HCT116 (cell line): ENCODE results near the gene VAMP7. TPM values are rescaled to one million over a fixed set of nuclear protein-coding genes. Genes with fewer than 3 reads are reported as not detected.

Source experiments
- ATAC-seq: fragments of 200-7000 bp; cut with Tn5 transposase; 2 replicates; pipeline ENCODE4 v1.9.1; 2020; ENCODE audit warnings: mild to moderate bottlenecking, moderate library complexity
- BruUV-seq: library from RNA; stranded (reverse); fragments of 400-500 nt; replicated peaks from 2 replicates; lab custom pipeline; 2021; lab: Mats Ljungman, UMichigan
- CTCF ChIA-PET: fragments of 300-600 bp; sonication (Branson Sonifier 250); formaldehyde crosslinking; loops from one replicate; lab custom pipeline; 2021; ENCODE audit warnings: antibody characterized with exemption; lab: Charles Lee
- POLR2A ChIA-PET: fragments of 300-600, 350-600 bp; sonication (Branson Sonifier 250); formaldehyde crosslinking; loops from one replicate; lab custom pipeline; 2021; ENCODE audit warnings: antibody characterized with exemption; lab: Charles Lee
- RAD21 ChIA-PET, 2 experiments: fragments of 300-600 bp; sonication (Branson Sonifier 250); formaldehyde crosslinking; loops; one replicate each; lab custom pipeline; 2023; ENCODE audit warnings: low total read pairs in 2 of 2; ENCODE audit not compliant: uncharacterized antibody in 2 of 2, unreplicated experiment in 2 of 2, low non-redundant PET in 1 of 2; lab: Charles Lee
- DNase-seq: peaks from one replicate; pipeline ENCODE4 v3.0.0-alpha.2; 2010; ENCODE audit warnings: low read depth, low spot score
- H2AFZ ChIP-seq: fragments of 200-600 bp; shearing (Covaris generic), sonication (generic); 2 replicates; pipeline ENCODE4 v1.6.1; 2017; ENCODE audit warnings: low read depth, mixed run types, mixed read lengths, antibody characterized with exemption, low read length; ENCODE audit not compliant: poor library complexity, severe bottlenecking
- H3K27ac ChIP-seq: 2 replicates; pipeline ENCODE4 v1.5.1; 2012; ENCODE audit warnings: low read depth, low read length
- H3K27me3 ChIP-seq: fragments of 200-600 bp; sonication (generic); 2 replicates; pipeline ENCODE4 v1.6.1; 2016; ENCODE audit warnings: mixed run types, low read length, mixed read lengths; ENCODE audit not compliant: insufficient read depth
- H3K36me3 ChIP-seq, 2 experiments: fragments of 200-500 bp in 1 of 2; fragments of 200-600 bp in 1 of 2; sonication (Bioruptor generic) in 1 of 2; sonication (generic) in 1 of 2; 2 replicates each; pipeline versions ENCODE4 v1.5.1 to v1.6.1; 2014 to 2016; ENCODE audit warnings: low read length in 2 of 2, inconsistent platforms in 1 of 2, mixed read lengths in 1 of 2, mixed run types in 1 of 2; ENCODE audit not compliant: insufficient read depth in 2 of 2, control insufficient read depth in 1 of 2
- H3K4me1 ChIP-seq, 2 experiments: fragments of 200-600 bp in 1 of 2; sonication (generic) in 1 of 2; 2 replicates each; pipeline versions ENCODE4 v1.5.1 to v1.6.1; 2012 to 2017; ENCODE audit warnings: low read length in 2 of 2, inconsistent platforms in 1 of 2, mild to moderate bottlenecking in 1 of 2, mixed read lengths in 1 of 2, mixed run types in 1 of 2, moderate library complexity in 1 of 2; ENCODE audit not compliant: insufficient read depth in 2 of 2, control insufficient read depth in 1 of 2
- H3K4me2 ChIP-seq: fragments of 200-600 bp; sonication (generic); 2 replicates; pipeline ENCODE4 v1.6.1; 2017; ENCODE audit warnings: mixed run types, low read length, mixed read lengths
- H3K4me3 ChIP-seq, 2 experiments: fragments of 200-600 bp in 1 of 2; sonication (generic) in 1 of 2; replicated peaks in 1 of 2; 2 replicates each; pipeline ENCODE4 v1.5.1; 2011 to 2016; ENCODE audit warnings: low read length in 2 of 2, control low read depth in 1 of 2, low read depth in 1 of 2, mild to moderate bottlenecking in 1 of 2, mixed read lengths in 1 of 2, mixed run types in 1 of 2
- H3K79me2 ChIP-seq: fragments of 200-600 bp; sonication (generic); 2 replicates; pipeline ENCODE4 v1.6.1; 2017; ENCODE audit warnings: mild to moderate bottlenecking, mixed run types, low read length, moderate library complexity, mixed read lengths; ENCODE audit not compliant: insufficient read depth
- H3K9ac ChIP-seq: fragments of 200-600 bp; sonication (generic); 2 replicates; pipeline ENCODE4 v1.6.1; 2016; ENCODE audit warnings: low read length, mixed read lengths
- H3K9me2 ChIP-seq: fragments of 200-600 bp; sonication (generic), shearing (Covaris generic); 2 replicates; pipeline ENCODE4 v1.6.1; 2017; ENCODE audit warnings: mixed run types, mild to moderate bottlenecking, moderate library complexity; ENCODE audit not compliant: insufficient read depth
- H3K9me3 ChIP-seq, 2 experiments: fragments of 200-500 bp in 1 of 2; fragments of 200-600 bp in 1 of 2; sonication (Bioruptor generic) in 1 of 2; sonication (generic) in 1 of 2; 2 replicates each; pipeline ENCODE4 v1.6.1; 2014 to 2017; ENCODE audit warnings: low read length in 2 of 2, mixed read lengths in 2 of 2, inconsistent platforms in 1 of 2, low read depth in 1 of 2, mild to moderate bottlenecking in 1 of 2, mixed run types in 1 of 2, moderate library complexity in 1 of 2; ENCODE audit not compliant: control insufficient read depth in 1 of 2, insufficient read depth in 1 of 2
- H4K20me1 ChIP-seq: fragments of 200-600 bp; sonication (generic), shearing (Covaris generic); 2 replicates; pipeline ENCODE4 v1.6.1; 2017; ENCODE audit warnings: mixed run types, mild to moderate bottlenecking, moderate library complexity; ENCODE audit not compliant: insufficient read depth
- CBX3 ChIP-seq: IDR thresholded peaks from 2 replicates; pipeline ENCODE4 v1.6.1; 2012; ENCODE audit warnings: low read depth
- EGR1 ChIP-seq: IDR thresholded peaks from 2 replicates; pipeline ENCODE4 v1.6.1; 2012; ENCODE audit warnings: low read depth
- EZH2phosphoT487 ChIP-seq: fragments of 200-600 bp; IDR thresholded peaks from 2 replicates; pipeline ENCODE4 v1.6.1; 2018; ENCODE audit warnings: antibody characterized with exemption, borderline replicate concordance
- POLR2A ChIP-seq: IDR thresholded peaks from 2 replicates; pipeline ENCODE4 v1.7.0; 2011; ENCODE audit warnings: borderline replicate concordance; ENCODE audit not compliant: insufficient read depth, insufficient read length; ENCODE audit errors: extremely low read depth
- POLR2AphosphoS5 ChIP-seq: IDR thresholded peaks from 2 replicates; pipeline ENCODE4 v1.6.1; 2011; ENCODE audit warnings: mild to moderate bottlenecking, low read depth, low read length, moderate library complexity
- RAD21 ChIP-seq: IDR thresholded peaks from 2 replicates; pipeline ENCODE4 v1.6.1; 2012; ENCODE audit warnings: low read depth, mild to moderate bottlenecking
- SP1 ChIP-seq: IDR thresholded peaks from 2 replicates; pipeline ENCODE4 v1.6.1; 2012; ENCODE audit warnings: low read depth
- YY1 ChIP-seq: IDR thresholded peaks from 2 replicates; pipeline ENCODE4 v1.6.1; 2011; ENCODE audit warnings: low read length, low read depth, moderate library complexity, mild to moderate bottlenecking; ENCODE audit not compliant: insufficient replicate concordance; ENCODE audit errors: extremely low read depth
- ZBTB33 ChIP-seq: IDR thresholded peaks from 2 replicates; pipeline ENCODE4 v1.6.1; 2011; ENCODE audit warnings: mild to moderate bottlenecking, low read length, moderate library complexity; ENCODE audit not compliant: insufficient replicate concordance; ENCODE audit errors: extremely low read depth
- ZFX ChIP-seq: fragments of 450-650 bp; IDR thresholded peaks from 2 replicates; pipeline ENCODE4 v1.6.1; 2017
- ZNF274 ChIP-seq: fragments of 200-500 bp; sonication (Bioruptor generic); IDR thresholded peaks from 2 replicates; pipeline ENCODE4 v1.6.1; 2014; ENCODE audit warnings: mild to moderate bottlenecking, low read depth, low read length, inconsistent platforms
- intact Hi-C: fragments of 100-400 bp; cut with micrococcal nuclease; formaldehyde crosslinking; loops from 2 replicates; pipeline ENCODE4 v1.10.0; 2022
- total RNA-seq: library from RNA; stranded (reverse); gene quantifications from one replicate; pipeline ENCODE4 v1.2.1, GENCODE V29; 2021; ENCODE audit not compliant: unreplicated experiment
- TF ChIP-seq, protein P1 (sequence below): IDR thresholded peaks from 2 replicates; pipeline ENCODE4 v1.6.1; 2012; ENCODE audit warnings: low read depth
- TF ChIP-seq, protein P2 (sequence below), 3 experiments: fragments of 200-600 bp in 1 of 3; sonication (generic) in 1 of 3; IDR thresholded peaks in 2 of 3; conservative IDR thresholded peaks in 1 of 3; 2 replicates each; pipeline ENCODE4 v1.5.1; 2012 to 2017; ENCODE audit warnings: low read depth in 2 of 3, low read length in 2 of 3, antibody characterized with exemption in 1 of 3, borderline replicate concordance in 1 of 3, control low read depth in 1 of 3, mild to moderate bottlenecking in 1 of 3, mixed read lengths in 1 of 3, mixed run types in 1 of 3, moderate library complexity in 1 of 3; ENCODE audit not compliant: insufficient read depth in 1 of 3
- TF ChIP-seq, protein P3 (sequence below): IDR thresholded peaks from 2 replicates; pipeline ENCODE4 v1.6.1; 2012
- TF ChIP-seq, protein P4 (sequence below): IDR thresholded peaks from 2 replicates; pipeline ENCODE4 v1.6.1; 2012

VAMP7 gene
- total RNA-seq, 1 experiment from 2014 or later = 32.8 TPM

DNA sequence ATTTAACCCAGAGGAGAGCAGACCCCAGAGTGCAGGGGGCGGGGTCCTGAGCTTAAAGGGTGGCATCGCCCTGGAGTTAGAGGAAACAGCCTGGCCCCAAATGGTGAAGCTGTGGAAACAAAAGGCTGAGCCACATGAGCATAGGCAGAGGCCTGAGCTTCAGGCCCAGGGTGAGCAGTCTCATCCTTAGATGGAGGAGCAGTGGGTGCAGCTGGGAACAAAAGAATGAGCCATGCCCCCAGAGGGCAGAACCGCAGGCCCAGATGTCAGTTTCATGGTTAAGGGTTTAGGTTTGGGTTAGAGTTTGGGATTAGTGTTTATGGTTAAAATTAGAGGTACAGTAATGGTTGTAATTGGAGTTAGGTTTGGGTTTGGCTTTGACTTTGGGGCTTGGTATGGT lies 71.9 kb downstream of the VAMP7 start:
- H3K9ac ChIP-seq = no peak overlapping the region
- RAD21 ChIA-PET = no interaction called here
- CTCF ChIA-PET = no interaction called here
- H3K79me2 ChIP-seq = no peaks in the 10 kb centered on the region
- DNase-seq = no peak
- H4K20me1 ChIP-seq = no peaks in the 10 kb centered on the region
- H3K27me3 ChIP-seq = no peaks in the 10 kb centered on the region
- H3K9me2 ChIP-seq = no peaks in the 10 kb centered on the region
- BruUV-seq = no TSS peak
- no peaks in the 10 kb centered on the region for H3K4me1 ChIP-seq
- no peak for TF ChIP-seq SP1
- no peak for TF ChIP-seq ZFX
- no peak for TF ChIP-seq ZBTB33
- no peak for TF ChIP-seq EZH2phosphoT487
- TF ChIP-seq POLR2A = no peak
- TF ChIP-seq, protein P1, sequence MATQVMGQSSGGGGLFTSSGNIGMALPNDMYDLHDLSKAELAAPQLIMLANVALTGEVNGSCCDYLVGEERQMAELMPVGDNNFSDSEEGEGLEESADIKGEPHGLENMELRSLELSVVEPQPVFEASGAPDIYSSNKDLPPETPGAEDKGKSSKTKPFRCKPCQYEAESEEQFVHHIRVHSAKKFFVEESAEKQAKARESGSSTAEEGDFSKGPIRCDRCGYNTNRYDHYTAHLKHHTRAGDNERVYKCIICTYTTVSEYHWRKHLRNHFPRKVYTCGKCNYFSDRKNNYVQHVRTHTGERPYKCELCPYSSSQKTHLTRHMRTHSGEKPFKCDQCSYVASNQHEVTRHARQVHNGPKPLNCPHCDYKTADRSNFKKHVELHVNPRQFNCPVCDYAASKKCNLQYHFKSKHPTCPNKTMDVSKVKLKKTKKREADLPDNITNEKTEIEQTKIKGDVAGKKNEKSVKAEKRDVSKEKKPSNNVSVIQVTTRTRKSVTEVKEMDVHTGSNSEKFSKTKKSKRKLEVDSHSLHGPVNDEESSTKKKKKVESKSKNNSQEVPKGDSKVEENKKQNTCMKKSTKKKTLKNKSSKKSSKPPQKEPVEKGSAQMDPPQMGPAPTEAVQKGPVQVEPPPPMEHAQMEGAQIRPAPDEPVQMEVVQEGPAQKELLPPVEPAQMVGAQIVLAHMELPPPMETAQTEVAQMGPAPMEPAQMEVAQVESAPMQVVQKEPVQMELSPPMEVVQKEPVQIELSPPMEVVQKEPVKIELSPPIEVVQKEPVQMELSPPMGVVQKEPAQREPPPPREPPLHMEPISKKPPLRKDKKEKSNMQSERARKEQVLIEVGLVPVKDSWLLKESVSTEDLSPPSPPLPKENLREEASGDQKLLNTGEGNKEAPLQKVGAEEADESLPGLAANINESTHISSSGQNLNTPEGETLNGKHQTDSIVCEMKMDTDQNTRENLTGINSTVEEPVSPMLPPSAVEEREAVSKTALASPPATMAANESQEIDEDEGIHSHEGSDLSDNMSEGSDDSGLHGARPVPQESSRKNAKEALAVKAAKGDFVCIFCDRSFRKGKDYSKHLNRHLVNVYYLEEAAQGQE = no peak
- TF ChIP-seq RAD21 = no peak
- TF ChIP-seq EGR1 = no peak
- TF ChIP-seq, protein P2, sequence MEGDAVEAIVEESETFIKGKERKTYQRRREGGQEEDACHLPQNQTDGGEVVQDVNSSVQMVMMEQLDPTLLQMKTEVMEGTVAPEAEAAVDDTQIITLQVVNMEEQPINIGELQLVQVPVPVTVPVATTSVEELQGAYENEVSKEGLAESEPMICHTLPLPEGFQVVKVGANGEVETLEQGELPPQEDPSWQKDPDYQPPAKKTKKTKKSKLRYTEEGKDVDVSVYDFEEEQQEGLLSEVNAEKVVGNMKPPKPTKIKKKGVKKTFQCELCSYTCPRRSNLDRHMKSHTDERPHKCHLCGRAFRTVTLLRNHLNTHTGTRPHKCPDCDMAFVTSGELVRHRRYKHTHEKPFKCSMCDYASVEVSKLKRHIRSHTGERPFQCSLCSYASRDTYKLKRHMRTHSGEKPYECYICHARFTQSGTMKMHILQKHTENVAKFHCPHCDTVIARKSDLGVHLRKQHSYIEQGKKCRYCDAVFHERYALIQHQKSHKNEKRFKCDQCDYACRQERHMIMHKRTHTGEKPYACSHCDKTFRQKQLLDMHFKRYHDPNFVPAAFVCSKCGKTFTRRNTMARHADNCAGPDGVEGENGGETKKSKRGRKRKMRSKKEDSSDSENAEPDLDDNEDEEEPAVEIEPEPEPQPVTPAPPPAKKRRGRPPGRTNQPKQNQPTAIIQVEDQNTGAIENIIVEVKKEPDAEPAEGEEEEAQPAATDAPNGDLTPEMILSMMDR (IDR thresholded peaks at IDR 0.05 in 2 of 3, conservative IDR thresholded peaks at IDR 0.05 in 1 of 3; ENCODE audit: borderline replicate concordance in 1 of 3, insufficient read depth in 1 of 3, low read depth in 2 of 3, low read length in 2 of 3) = no peak
- no peak for TF ChIP-seq CBX3
- no peak for TF ChIP-seq ZNF274
- TF ChIP-seq YY1 = no peak
- TF ChIP-seq, protein P3, sequence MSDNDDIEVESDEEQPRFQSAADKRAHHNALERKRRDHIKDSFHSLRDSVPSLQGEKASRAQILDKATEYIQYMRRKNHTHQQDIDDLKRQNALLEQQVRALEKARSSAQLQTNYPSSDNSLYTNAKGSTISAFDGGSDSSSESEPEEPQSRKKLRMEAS = no peak
- no peak for TF ChIP-seq POLR2AphosphoS5
- TF ChIP-seq, protein P4, sequence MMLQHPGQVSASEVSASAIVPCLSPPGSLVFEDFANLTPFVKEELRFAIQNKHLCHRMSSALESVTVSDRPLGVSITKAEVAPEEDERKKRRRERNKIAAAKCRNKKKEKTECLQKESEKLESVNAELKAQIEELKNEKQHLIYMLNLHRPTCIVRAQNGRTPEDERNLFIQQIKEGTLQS = no peak
- H3K9me3 ChIP-seq = no peaks in the 10 kb centered on the region
- no peak overlapping the region for H2AFZ ChIP-seq
- no peak overlapping the region for H3K4me3 ChIP-seq
- intact Hi-C loops = no loop called here
- POLR2A ChIA-PET = no interaction called here
- ATAC-seq = no peak
- H3K4me2 ChIP-seq = no peak overlapping the region
- H3K27ac ChIP-seq = no peak overlapping the region
- no peaks in the 10 kb centered on the region for H3K36me3 ChIP-seq
